DOHH2 (cell line): Measurements from ENCODE around the gene JARID2.
A peak's percentile ranks its signal among the peaks of the same experiment; 100 is the strongest.

Experiments
- H3F3A ChIP-seq: fragments of 200-600 bp; sonication (generic), shearing (Covaris generic); 2 replicates; pipeline ENCODE4 v1.6.0; 2016; ENCODE audit warnings: antibody characterized with exemption, mild to moderate bottlenecking; ENCODE audit not compliant: control insufficient read depth, insufficient read depth
- H3K27ac ChIP-seq: fragments of 200-600 bp; sonication (generic); 2 replicates; pipeline ENCODE4 v1.5.1; 2014; ENCODE audit warnings: low read depth, mild to moderate bottlenecking, low read length, moderate library complexity
- H3K27me3 ChIP-seq: fragments of 200-600 bp; sonication (generic); 2 replicates; pipeline ENCODE4 v1.6.1; 2014; ENCODE audit warnings: mild to moderate bottlenecking, low read length, mixed read lengths; ENCODE audit not compliant: control insufficient read depth
- H3K36me3 ChIP-seq: fragments of 200-600 bp; sonication (generic); 2 replicates; pipeline ENCODE4 v1.6.1; 2014; ENCODE audit warnings: mild to moderate bottlenecking, low read length, moderate library complexity, mixed read lengths; ENCODE audit not compliant: control insufficient read depth
- H3K4me1 ChIP-seq: fragments of 200-600 bp; sonication (generic); 2 replicates; pipeline ENCODE4 v1.6.1; 2014; ENCODE audit warnings: mild to moderate bottlenecking, low read length, mixed read lengths; ENCODE audit not compliant: control insufficient read depth
- H3K4me2 ChIP-seq: fragments of 200-600 bp; sonication (generic); 2 replicates; pipeline ENCODE4 v1.6.0; 2014; ENCODE audit warnings: mild to moderate bottlenecking, low read length, moderate library complexity
- H3K4me3 ChIP-seq: fragments of 200-600 bp; sonication (generic); 2 replicates; pipeline ENCODE4 v1.5.1; 2014; ENCODE audit warnings: mild to moderate bottlenecking, low read length, mixed read lengths
- H3K79me2 ChIP-seq: fragments of 200-600 bp; sonication (generic); 2 replicates; pipeline ENCODE4 v1.6.1; 2014; ENCODE audit warnings: mild to moderate bottlenecking, low read length, mixed read lengths; ENCODE audit not compliant: control insufficient read depth
- H3K9me2 ChIP-seq: fragments of 200-600 bp; sonication (generic); replicated peaks from 2 replicates; pipeline ENCODE4 v1.6.1; 2014; ENCODE audit warnings: mild to moderate bottlenecking, low read length, mixed read lengths; ENCODE audit not compliant: control insufficient read depth
- H3K9me3 ChIP-seq: fragments of 200-600 bp; sonication (generic); 2 replicates; pipeline ENCODE4 v1.6.1; 2014; ENCODE audit warnings: antibody characterized with exemption, low read length, mixed read lengths; ENCODE audit not compliant: control insufficient read depth, insufficient read depth
- H4K20me1 ChIP-seq: fragments of 200-600 bp; sonication (generic); 2 replicates; pipeline ENCODE4 v1.6.0; 2014; ENCODE audit warnings: low read depth, mild to moderate bottlenecking, antibody characterized with exemption, low read length, moderate library complexity; ENCODE audit not compliant: control insufficient read depth, insufficient read depth
- EZH2phosphoT487 ChIP-seq: fragments of 200-600 bp; sonication (generic); IDR thresholded peaks from 2 replicates; pipeline ENCODE4 v1.6.1; 2017; ENCODE audit warnings: borderline replicate concordance, mild to moderate bottlenecking, antibody characterized with exemption, low read length, moderate library complexity, mixed read lengths
- TF ChIP-seq, protein P1 (sequence below): fragments of 200-600 bp; sonication (generic); IDR thresholded peaks from one replicate; pipeline ENCODE4 v1.5.1; 2014; ENCODE audit warnings: antibody characterized with exemption, mild to moderate bottlenecking, low read depth, low read length; ENCODE audit not compliant: poor library complexity, severe bottlenecking

JARID2 gene

DNA sequence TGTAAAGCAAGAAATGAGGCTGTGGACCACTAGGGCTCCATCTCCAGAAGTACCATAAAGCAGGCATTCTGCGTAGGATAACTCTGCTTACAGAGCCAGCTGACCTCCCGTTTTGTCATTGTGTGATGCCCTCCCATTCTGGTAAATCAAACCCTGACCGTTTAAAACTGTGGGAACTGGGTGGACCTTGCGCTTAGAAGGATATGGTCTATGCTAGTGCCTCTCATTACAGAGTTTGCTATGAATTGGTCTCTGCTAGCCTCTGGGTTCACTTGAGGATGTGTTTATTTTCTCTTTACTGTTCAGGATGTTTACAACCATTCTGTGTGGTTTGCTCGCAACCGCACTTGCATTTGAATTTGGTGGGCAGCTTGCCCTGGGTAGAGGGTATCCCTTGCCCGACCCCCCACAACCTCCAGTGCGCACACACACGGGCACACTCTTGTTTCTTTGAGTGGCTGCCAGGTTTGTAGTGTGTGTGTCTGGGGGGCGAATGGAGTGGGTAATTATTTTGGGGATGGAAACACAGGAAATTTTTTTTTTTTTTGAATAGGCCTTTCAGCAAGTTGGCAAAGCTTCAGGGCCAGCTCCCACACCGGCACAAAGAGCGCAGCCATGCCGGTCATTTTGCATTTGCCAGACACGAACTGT lies 198.3 kb downstream of the JARID2 start:
- no peak for TF ChIP-seq EZH2phosphoT487
- TF ChIP-seq, protein P1, sequence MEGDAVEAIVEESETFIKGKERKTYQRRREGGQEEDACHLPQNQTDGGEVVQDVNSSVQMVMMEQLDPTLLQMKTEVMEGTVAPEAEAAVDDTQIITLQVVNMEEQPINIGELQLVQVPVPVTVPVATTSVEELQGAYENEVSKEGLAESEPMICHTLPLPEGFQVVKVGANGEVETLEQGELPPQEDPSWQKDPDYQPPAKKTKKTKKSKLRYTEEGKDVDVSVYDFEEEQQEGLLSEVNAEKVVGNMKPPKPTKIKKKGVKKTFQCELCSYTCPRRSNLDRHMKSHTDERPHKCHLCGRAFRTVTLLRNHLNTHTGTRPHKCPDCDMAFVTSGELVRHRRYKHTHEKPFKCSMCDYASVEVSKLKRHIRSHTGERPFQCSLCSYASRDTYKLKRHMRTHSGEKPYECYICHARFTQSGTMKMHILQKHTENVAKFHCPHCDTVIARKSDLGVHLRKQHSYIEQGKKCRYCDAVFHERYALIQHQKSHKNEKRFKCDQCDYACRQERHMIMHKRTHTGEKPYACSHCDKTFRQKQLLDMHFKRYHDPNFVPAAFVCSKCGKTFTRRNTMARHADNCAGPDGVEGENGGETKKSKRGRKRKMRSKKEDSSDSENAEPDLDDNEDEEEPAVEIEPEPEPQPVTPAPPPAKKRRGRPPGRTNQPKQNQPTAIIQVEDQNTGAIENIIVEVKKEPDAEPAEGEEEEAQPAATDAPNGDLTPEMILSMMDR, result no peak
- H4K20me1 ChIP-seq, result peaks cover 14% of the 10 kb centered on the region

DNA sequence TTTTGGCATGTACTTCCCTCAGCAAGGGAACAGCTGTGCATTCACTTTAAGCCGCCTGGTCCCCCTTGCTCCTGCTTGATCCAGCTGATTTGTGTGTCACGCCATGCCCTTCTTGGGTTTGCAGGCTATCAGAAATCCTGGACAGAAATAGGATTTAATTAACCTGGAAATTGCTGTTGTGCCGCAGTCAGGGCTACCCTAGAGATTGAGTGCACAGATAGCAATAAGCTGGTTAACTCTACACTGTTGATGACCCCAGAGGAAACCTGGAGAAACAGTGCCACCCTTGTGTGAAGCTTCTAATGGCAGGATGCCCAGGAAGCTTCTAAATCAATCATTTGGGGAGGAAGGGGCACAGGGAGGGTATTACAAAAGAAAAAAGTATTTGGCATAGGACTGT lies 199.0 kb downstream of the JARID2 start:
- no peak for TF ChIP-seq EZH2phosphoT487
- TF ChIP-seq, protein P1, result peak; percentile 12
- H3K9me3 ChIP-seq, result no peaks in the 10 kb centered on the region
- no peak overlapping the region for H3K4me2 ChIP-seq
- H3F3A ChIP-seq, result no peaks in the 10 kb centered on the region
- 0 out of 2 replicates have a peak, but pooled peaks cover 3% of the 10 kb centered on the region for H3K79me2 ChIP-seq
- H3K27ac ChIP-seq, result no peak overlapping the region
- peaks cover 15% of the 10 kb centered on the region for H3K4me1 ChIP-seq
- H4K20me1 ChIP-seq, result peaks cover 13% of the 10 kb centered on the region
- no peaks in the 10 kb centered on the region for H3K36me3 ChIP-seq
- no peaks in the 10 kb centered on the region for H3K9me2 ChIP-seq
- H3K4me3 ChIP-seq, result no peak overlapping the region
- H3K27me3 ChIP-seq, result no peaks in the 10 kb centered on the region

More for the DNA sequence above, 198.3 kb downstream of the JARID2 start:
- Histone ChIP-seq H3K9me3 (no peaks in the 10 kb centered on the region), H3K4me2 (no peak overlapping the region), H3K4me1 (peaks cover 21% of the 10 kb centered on the region), H3K79me2 (0 out of 2 replicates have a peak, but pooled peaks cover 3% of the 10 kb centered on the region), H3F3A (no peaks in the 10 kb centered on the region), H3K4me3 (no peak overlapping the region), H3K27me3 (no peaks in the 10 kb centered on the region), H3K36me3 (no peaks in the 10 kb centered on the region), H3K27ac (no peak overlapping the region), H3K9me2 (no peaks in the 10 kb centered on the region)

- no peak for TF ChIP-seq EZH2phosphoT487
- TF ChIP-seq, protein P1, result no peak
- Histone ChIP-seq H3F3A (0 out of 2 replicates have a peak, but pooled peaks cover 3% of the 10 kb centered on the region), H3K4me2 (no peak overlapping the region), H3K9me2 (no peaks in the 10 kb centered on the region), H3K27me3 (no peaks in the 10 kb centered on the region), H3K27ac (no peak overlapping the region), H4K20me1 (no peaks in the 10 kb centered on the region), H3K9me3 (no peaks in the 10 kb centered on the region), H3K4me1 (peaks cover 22% of the 10 kb centered on the region), H3K79me2 (no peaks in the 10 kb centered on the region), H3K4me3 (no peak overlapping the region), H3K36me3 (0 out of 2 replicates have a peak, but pooled peaks cover 5% of the 10 kb centered on the region)
Observed at GRCh38 chr6:15447546-15448267, 201.8 kb downstream of the JARID2 start.
